Nucleus accumbens (tissue), 56 donors: ENCODE measurements around the gene SMKR1.
A peak's percentile ranks its signal among the peaks of the same experiment; 100 is the strongest.

Experiments used
- DNase-seq, 56 donors: peaks; one replicate each; lab custom pipeline; 2025; lab: John Stamatoyannopoulos, UW

Gene SMKR1

DNA sequence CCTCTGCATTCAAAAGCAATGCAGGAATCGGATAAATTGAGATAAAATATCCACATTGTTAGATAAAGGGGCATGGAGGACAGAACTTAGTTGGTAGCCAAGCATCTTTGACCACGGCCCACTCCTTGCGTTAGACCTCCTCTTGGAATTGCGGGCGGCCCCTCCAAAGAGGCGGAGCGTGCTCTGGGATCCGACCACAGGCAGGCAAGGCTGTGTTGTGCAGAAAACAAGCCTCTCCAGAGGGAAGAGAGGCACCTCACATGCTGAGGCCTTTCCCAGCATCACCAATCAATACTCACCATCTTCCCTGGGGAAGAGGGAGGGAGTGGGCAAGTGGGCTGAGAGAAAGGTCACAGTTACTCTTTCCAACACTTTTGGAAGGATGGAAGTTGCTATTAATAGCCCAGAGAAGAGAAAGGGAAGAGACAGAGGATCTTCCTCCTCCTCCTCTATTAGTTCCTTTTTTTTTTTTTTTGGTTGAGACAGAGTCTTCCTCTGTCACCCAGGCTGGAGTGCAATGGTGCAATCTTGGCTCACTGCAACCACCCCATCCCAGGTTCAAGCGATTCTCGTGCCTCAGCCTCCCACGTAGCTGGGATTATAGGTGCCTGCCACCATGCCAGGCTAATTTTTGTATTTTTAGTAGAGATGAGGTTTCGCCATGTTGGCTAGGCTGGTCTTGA is 59.5 kb downstream of the SMKR1 start:
- DNase-seq: peak in 1 of 56 donors; percentile 2
